AG09309 (cell line): ENCODE results near the gene ZDHHC8.

Source experiments
- DNase-seq: peaks from one replicate; pipeline ENCODE4 v3.0.0-alpha.2; 2010; ENCODE audit warnings: low read depth
- H3K4me3 ChIP-seq: 2 replicates; pipeline ENCODE4 v1.5.1; 2011; ENCODE audit warnings: mild to moderate bottlenecking, low read depth, low read length, moderate library complexity; ENCODE audit not compliant: control insufficient read depth
- CTCF ChIP-seq: IDR thresholded peaks from 2 replicates; pipeline ENCODE4 v1.5.1; 2011; ENCODE audit warnings: mild to moderate bottlenecking, low read depth, low read length, inconsistent platforms; ENCODE audit not compliant: insufficient read depth, control insufficient read depth; ENCODE audit errors: missing control alignments

The ZDHHC8 gene

GRCh38 chr22:20166703-20167102 is 35.1 kb downstream of the ZDHHC8 start:
- TF ChIP-seq CTCF = no peak
- H3K4me3 ChIP-seq = no peak overlapping the region
- no peak for DNase-seq

- no peak for DNase-seq
- TF ChIP-seq CTCF = no peak
- no peak overlapping the region for H3K4me3 ChIP-seq
These were observed 36.2 kb downstream of the ZDHHC8 start for GRCh38 chr22:20167643-20168322.

- TF ChIP-seq CTCF = no peak
- no peak overlapping the region for H3K4me3 ChIP-seq
- DNase-seq = no peak
These were observed 37.7 kb downstream of the ZDHHC8 start for GRCh38 chr22:20169253-20169822.

- DNase-seq = no peak
- no peak for TF ChIP-seq CTCF
- no peak overlapping the region for H3K4me3 ChIP-seq
These were observed 38.6 kb downstream of the ZDHHC8 start for GRCh38 chr22:20170170-20170569.

GRCh38 chr22:20171288-20172140 is 39.9 kb downstream of the ZDHHC8 start:
- DNase-seq = no peak
- no peak for TF ChIP-seq CTCF
- no peak overlapping the region for H3K4me3 ChIP-seq

GRCh38 chr22:20172141-20172613 is 40.6 kb downstream of the ZDHHC8 start:
- no peak for DNase-seq
- TF ChIP-seq CTCF = no peak
- no peak overlapping the region for H3K4me3 ChIP-seq
